ENCODE measurements around the gene TUBGCP2.

DNA sequence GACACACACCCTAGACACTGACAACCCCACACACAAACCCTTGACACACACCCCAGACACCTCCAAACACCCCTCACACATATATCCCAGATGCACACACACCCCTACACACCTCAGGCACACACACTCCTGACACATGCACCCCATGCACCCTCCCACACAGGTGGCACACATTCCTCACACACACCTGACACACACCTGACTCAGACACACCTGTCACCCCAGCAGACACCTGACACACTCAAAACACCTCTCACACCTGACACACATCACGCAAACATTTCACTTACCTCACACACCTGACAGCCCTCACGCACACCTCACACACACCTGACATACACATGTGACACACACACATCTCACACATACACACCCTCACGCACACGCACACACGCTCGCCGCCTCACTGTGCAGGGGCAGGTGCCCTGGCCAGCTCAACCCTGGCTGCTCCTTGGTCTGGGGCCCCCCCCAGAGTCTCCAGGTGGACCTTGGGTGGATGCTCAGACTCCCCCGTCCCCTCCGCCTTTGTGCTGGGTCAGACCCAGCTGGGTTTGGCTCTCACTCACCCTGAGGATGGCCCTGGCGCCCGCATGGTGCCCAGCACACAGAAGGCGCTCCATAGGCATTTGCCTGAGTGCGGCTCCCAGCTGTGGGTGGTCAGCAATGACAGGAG lies 31.2 kb upstream of the TUBGCP2 start:
- TF ChIP-seq, protein P1, sequence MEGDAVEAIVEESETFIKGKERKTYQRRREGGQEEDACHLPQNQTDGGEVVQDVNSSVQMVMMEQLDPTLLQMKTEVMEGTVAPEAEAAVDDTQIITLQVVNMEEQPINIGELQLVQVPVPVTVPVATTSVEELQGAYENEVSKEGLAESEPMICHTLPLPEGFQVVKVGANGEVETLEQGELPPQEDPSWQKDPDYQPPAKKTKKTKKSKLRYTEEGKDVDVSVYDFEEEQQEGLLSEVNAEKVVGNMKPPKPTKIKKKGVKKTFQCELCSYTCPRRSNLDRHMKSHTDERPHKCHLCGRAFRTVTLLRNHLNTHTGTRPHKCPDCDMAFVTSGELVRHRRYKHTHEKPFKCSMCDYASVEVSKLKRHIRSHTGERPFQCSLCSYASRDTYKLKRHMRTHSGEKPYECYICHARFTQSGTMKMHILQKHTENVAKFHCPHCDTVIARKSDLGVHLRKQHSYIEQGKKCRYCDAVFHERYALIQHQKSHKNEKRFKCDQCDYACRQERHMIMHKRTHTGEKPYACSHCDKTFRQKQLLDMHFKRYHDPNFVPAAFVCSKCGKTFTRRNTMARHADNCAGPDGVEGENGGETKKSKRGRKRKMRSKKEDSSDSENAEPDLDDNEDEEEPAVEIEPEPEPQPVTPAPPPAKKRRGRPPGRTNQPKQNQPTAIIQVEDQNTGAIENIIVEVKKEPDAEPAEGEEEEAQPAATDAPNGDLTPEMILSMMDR (conservative IDR thresholded peaks at IDR 0.05; ENCODE audit: low read length), result no peak
- no peak for TF ChIP-seq EZH2phosphoT487 (IDR thresholded peaks at IDR 0.05; ENCODE audit: borderline replicate concordance)

All from Loucy (cell line).